OCI-LY3 (cell line): ENCODE measurements around the gene MYLK.

ENCODE experiments used
- H2AFZ ChIP-seq: fragments of 200-600, 300-600 bp; shearing (Covaris generic); 2 replicates; pipeline ENCODE4 v1.6.0; 2014; ENCODE audit warnings: antibody characterized with exemption, low read depth, low read length
- H3K27ac ChIP-seq: fragments of 200-600, 300-600 bp; sonication (generic); 2 replicates; pipeline ENCODE4 v1.5.1; 2014; ENCODE audit warnings: mild to moderate bottlenecking, low read length, moderate library complexity, mixed read lengths
- H3K27me3 ChIP-seq: fragments of 200-600, 300-600 bp; sonication (generic); 2 replicates; pipeline ENCODE4 v1.6.1; 2014; ENCODE audit warnings: low read depth, low read length, mixed read lengths
- H3K36me3 ChIP-seq: fragments of 200-600, 300-600 bp; sonication (generic); replicated peaks from 2 replicates; pipeline ENCODE3; 2014; ENCODE audit warnings: low read depth, low read length, mixed read lengths
- H3K4me1 ChIP-seq: fragments of 300-600, 200-600 bp; sonication (generic); 2 replicates; pipeline ENCODE4 v1.6.1; 2014; ENCODE audit warnings: low read length, mixed read lengths
- H3K4me2 ChIP-seq: fragments of 200-600, 300-600 bp; sonication (generic); 2 replicates; pipeline ENCODE4 v1.6.1; 2014; ENCODE audit warnings: low read length, mixed read lengths
- H3K4me3 ChIP-seq: fragments of 300-600, 200-600 bp; sonication (generic); 2 replicates; pipeline ENCODE4 v1.5.1; 2014; ENCODE audit warnings: antibody characterized with exemption, mild to moderate bottlenecking, low read length, moderate library complexity
- H3K79me2 ChIP-seq: fragments of 300-600, 200-600 bp; shearing (Covaris generic); 2 replicates; pipeline ENCODE4 v1.6.1; 2014; ENCODE audit warnings: mild to moderate bottlenecking, low read length, mixed read lengths
- H3K9ac ChIP-seq: fragments of 300-600, 200-600 bp; shearing (Covaris generic); 2 replicates; pipeline ENCODE4 v1.6.0; 2014; ENCODE audit warnings: mild to moderate bottlenecking, low read length, moderate library complexity
- H3K9me3 ChIP-seq: fragments of 200-600, 300-600 bp; shearing (Covaris generic); 2 replicates; pipeline ENCODE4 v1.6.1; 2014; ENCODE audit warnings: low read length, mixed read lengths; ENCODE audit not compliant: insufficient read depth
- H4K20me1 ChIP-seq: fragments of 200-600, 300-600 bp; sonication (generic); 2 replicates; pipeline ENCODE4 v1.6.1; 2016; ENCODE audit warnings: low read length, mixed read lengths; ENCODE audit not compliant: insufficient read depth
- EZH2phosphoT487 ChIP-seq: fragments of 200-600 bp; shearing (Covaris generic); IDR thresholded peaks from 2 replicates; pipeline ENCODE4 v1.6.1; 2018; ENCODE audit warnings: antibody characterized with exemption, mixed run types, low read depth
- TF ChIP-seq, protein P1 (sequence below): fragments of 200-600, 300-600 bp; sonication (generic); IDR thresholded peaks from 2 replicates; pipeline ENCODE4 v1.5.1; 2014; ENCODE audit warnings: antibody characterized with exemption, low read length, low read depth

MYLK gene

GRCh38 chr3:123795471-123796251, 88.5 kb downstream of the MYLK start:
- Histone ChIP-seq H3K27ac (no peak overlapping the region), H3K36me3 (no peaks in the 10 kb centered on the region), H2AFZ (no peak overlapping the region), H3K4me1 (no peaks in the 10 kb centered on the region), H3K4me3 (no peak overlapping the region), H4K20me1 (no peaks in the 10 kb centered on the region), H3K4me2 (no peak overlapping the region), H3K9me3 (no peaks in the 10 kb centered on the region), H3K9ac (no peak overlapping the region), H3K79me2 (no peaks in the 10 kb centered on the region), H3K27me3 (peaks cover 21% of the 10 kb centered on the region)
- TF ChIP-seq, protein P1, sequence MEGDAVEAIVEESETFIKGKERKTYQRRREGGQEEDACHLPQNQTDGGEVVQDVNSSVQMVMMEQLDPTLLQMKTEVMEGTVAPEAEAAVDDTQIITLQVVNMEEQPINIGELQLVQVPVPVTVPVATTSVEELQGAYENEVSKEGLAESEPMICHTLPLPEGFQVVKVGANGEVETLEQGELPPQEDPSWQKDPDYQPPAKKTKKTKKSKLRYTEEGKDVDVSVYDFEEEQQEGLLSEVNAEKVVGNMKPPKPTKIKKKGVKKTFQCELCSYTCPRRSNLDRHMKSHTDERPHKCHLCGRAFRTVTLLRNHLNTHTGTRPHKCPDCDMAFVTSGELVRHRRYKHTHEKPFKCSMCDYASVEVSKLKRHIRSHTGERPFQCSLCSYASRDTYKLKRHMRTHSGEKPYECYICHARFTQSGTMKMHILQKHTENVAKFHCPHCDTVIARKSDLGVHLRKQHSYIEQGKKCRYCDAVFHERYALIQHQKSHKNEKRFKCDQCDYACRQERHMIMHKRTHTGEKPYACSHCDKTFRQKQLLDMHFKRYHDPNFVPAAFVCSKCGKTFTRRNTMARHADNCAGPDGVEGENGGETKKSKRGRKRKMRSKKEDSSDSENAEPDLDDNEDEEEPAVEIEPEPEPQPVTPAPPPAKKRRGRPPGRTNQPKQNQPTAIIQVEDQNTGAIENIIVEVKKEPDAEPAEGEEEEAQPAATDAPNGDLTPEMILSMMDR, result no peak
- TF ChIP-seq EZH2phosphoT487, result no peak

- TF ChIP-seq, protein P1, result no peak
- TF ChIP-seq EZH2phosphoT487, result no peak
- H3K36me3 ChIP-seq, result no peaks in the 10 kb centered on the region
- no peaks in the 10 kb centered on the region for H3K9me3 ChIP-seq
- H3K4me1 ChIP-seq, result no peaks in the 10 kb centered on the region
- peaks cover 18% of the 10 kb centered on the region for H3K27me3 ChIP-seq
- H3K4me2 ChIP-seq, result no peak overlapping the region
- no peak overlapping the region for H3K4me3 ChIP-seq
- H3K79me2 ChIP-seq, result no peaks in the 10 kb centered on the region
- no peaks in the 10 kb centered on the region for H4K20me1 ChIP-seq
- no peak overlapping the region for H2AFZ ChIP-seq
- H3K27ac ChIP-seq, result no peak overlapping the region
- no peak overlapping the region for H3K9ac ChIP-seq
These were observed 90.7 kb downstream of the MYLK start for GRCh38 chr3:123793425-123793824.

DNA sequence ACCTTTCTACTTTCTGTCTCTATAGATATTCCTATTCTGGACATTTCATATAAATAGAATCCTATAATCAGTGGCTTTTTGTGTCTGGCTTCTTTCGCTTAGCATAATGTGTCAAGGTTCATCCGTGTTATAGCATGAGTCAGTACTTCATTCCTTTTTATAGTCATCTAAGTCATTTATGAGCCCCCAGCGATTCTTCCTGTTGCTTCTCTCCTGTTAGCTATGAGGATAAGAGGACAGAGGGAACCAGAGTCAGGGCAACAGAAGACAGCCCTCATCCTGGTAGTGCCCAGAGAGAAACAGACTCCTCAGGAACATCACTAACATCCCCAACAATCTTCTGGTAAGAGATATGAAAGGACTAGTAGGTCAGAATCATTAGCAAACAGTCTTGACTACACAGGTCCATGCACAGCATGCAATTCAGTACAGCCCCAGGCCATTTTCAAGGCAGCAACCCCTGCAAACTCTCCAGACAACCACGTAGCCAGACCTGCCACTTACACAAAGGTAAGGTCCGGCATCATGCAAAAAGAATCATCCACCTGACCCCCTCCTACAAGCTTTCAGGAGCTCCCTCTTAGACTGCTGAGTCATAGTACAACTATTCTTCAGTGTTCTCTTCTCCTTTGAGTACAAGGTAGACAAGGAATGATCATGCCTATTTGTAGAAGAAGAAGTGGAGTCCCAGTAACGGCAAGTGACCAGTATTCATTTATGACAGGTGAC, 91.5 kb downstream of the MYLK start:
- H3K4me3 ChIP-seq, result no peak overlapping the region
- no peaks in the 10 kb centered on the region for H3K79me2 ChIP-seq
- H3K36me3 ChIP-seq, result no peaks in the 10 kb centered on the region
- H4K20me1 ChIP-seq, result no peaks in the 10 kb centered on the region
- H3K27me3 ChIP-seq, result peaks cover 22% of the 10 kb centered on the region
- no peak overlapping the region for H3K9ac ChIP-seq
- H3K9me3 ChIP-seq, result no peaks in the 10 kb centered on the region
- TF ChIP-seq, protein P1, result no peak
- no peak for TF ChIP-seq EZH2phosphoT487
- no peak overlapping the region for H3K4me2 ChIP-seq
- H3K27ac ChIP-seq, result no peak overlapping the region
- no peak overlapping the region for H2AFZ ChIP-seq
- H3K4me1 ChIP-seq, result no peaks in the 10 kb centered on the region

DNA sequence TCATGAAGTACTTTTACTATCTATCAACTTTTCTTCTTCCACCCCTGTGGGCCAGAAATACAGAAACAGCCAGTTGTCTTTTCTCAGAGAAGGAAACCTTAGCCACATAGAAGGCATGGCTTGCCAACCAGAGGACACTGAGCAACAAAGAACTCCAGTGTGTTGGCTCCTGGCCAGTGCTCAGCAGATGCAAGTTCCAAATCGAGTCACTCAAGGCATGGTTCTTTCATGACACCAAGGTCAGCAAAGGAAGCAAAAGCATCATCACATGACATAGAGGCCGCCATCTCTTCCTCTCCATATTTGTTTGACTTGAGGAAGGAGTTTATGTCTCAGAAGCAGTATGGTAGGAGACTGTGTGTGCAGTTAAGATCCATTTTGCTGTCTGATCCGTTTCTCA, 92.2 kb downstream of the MYLK start:
- Histone ChIP-seq H2AFZ (no peak overlapping the region), H4K20me1 (no peaks in the 10 kb centered on the region), H3K27ac (no peak overlapping the region), H3K9ac (no peak overlapping the region), H3K4me2 (no peak overlapping the region), H3K9me3 (no peaks in the 10 kb centered on the region), H3K4me3 (no peak overlapping the region), H3K27me3 (peaks cover 22% of the 10 kb centered on the region), H3K4me1 (no peaks in the 10 kb centered on the region), H3K36me3 (no peaks in the 10 kb centered on the region), H3K79me2 (no peaks in the 10 kb centered on the region)
- TF ChIP-seq, protein P1, result no peak
- TF ChIP-seq EZH2phosphoT487, result no peak
